CD4-positive, alpha-beta T cell treated with Interleukin-2 at 100 ng/mL for 4 hours (primary cell): ENCODE results near the gene OR5K1.
A peak's percentile ranks its signal among the peaks of the same experiment; 100 is the strongest.

Experiments
- DNase-seq: peaks from one replicate; pipeline ENCODE4 v3.0.0-alpha.2; 2020; ENCODE audit warnings: low spot score

The OR5K1 gene

GRCh38 chr3:98514948-98515347, 51.9 kb downstream of the OR5K1 start:
- DNase-seq, result no peak

GRCh38 chr3:98518816-98519215, 55.8 kb downstream of the OR5K1 start:
- DNase-seq, result no peak

- no peak for DNase-seq
Observed at GRCh38 chr3:98519351-98519750, 56.4 kb downstream of the OR5K1 start.

- DNase-seq, result peak; percentile 71
Observed at GRCh38 chr3:98521897-98522543, 59.0 kb downstream of the OR5K1 start.
